HEK293T (cell line): ENCODE results near the gene AICDA.
"Not testable (repeated sequence)": the region's sequence is repeated elsewhere in the genome, so short reads cannot be mapped to it uniquely, and the experiment has no call there.

Source experiments
- FOXA1 ChIP-seq: fragments of 450-650 bp; IDR thresholded peaks from 2 replicates; pipeline ENCODE4 v1.6.1; 2016; ENCODE audit warnings: mild to moderate bottlenecking
- FOXM1 ChIP-seq: fragments of 450-650 bp; IDR thresholded peaks from 2 replicates; pipeline ENCODE4 v1.6.1; 2017; ENCODE audit warnings: mild to moderate bottlenecking, borderline replicate concordance
- SP1 ChIP-seq: fragments of 450-650 bp; IDR thresholded peaks from 2 replicates; pipeline ENCODE4 v1.6.1; 2017
- ZNF384 ChIP-seq: fragments of 450-650 bp; IDR thresholded peaks from 2 replicates; pipeline ENCODE4 v1.6.1; 2016

GRCh38 chr12:8624750-8625149 lies 12.1 kb upstream of the AICDA start:
- TF ChIP-seq FOXA1, SP1, ZNF384, FOXM1: not testable (repeated sequence)
